Tibial nerve (tissue), 4 donors: Measurements from ENCODE around the gene TNKS2.

Source experiments
- EP300 ChIP-seq, 2 donors: sonication (generic); formaldehyde crosslinking; IDR thresholded peaks; one replicate each; pipeline ENCODE4 v1.6.1; 2017; ENCODE audit warnings: antibody characterized with exemption in 2 of 2, mild to moderate bottlenecking in 1 of 2
- POLR2A ChIP-seq, 2 donors: fragments of 450-650 bp; IDR thresholded peaks; one replicate each; pipeline ENCODE4 v1.6.1; 2017; ENCODE audit warnings: antibody characterized with exemption in 2 of 2, mild to moderate bottlenecking in 2 of 2, moderate library complexity in 2 of 2
- TF ChIP-seq, protein P1 (sequence below), 5 experiments: fragments of 200-600 bp in 3 of 5; fragments of 450-650 bp in 2 of 5; sonication (generic) in 3 of 5; IDR thresholded peaks; one replicate each; pipeline ENCODE4 v1.5.1; 2016 to 2019; ENCODE audit warnings: antibody characterized with exemption in 5 of 5, mild to moderate bottlenecking in 3 of 5, moderate library complexity in 2 of 5

DNA sequence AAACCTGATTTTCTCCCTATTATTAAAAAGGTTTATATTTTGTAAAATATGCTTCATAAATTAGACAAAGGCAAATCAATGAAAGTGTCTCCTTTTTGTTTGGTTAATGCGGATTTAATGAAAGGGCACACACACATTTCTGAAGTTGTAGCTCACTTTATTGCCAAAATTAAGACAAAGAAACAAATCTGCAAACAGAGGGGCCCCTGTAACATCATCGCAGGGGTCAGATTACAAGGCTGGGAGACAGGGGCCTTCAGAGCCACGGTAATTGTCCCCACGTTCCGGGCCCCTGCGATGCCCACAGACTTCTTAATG lies 88.7 kb downstream of the TNKS2 start:
- TF ChIP-seq, protein P1, sequence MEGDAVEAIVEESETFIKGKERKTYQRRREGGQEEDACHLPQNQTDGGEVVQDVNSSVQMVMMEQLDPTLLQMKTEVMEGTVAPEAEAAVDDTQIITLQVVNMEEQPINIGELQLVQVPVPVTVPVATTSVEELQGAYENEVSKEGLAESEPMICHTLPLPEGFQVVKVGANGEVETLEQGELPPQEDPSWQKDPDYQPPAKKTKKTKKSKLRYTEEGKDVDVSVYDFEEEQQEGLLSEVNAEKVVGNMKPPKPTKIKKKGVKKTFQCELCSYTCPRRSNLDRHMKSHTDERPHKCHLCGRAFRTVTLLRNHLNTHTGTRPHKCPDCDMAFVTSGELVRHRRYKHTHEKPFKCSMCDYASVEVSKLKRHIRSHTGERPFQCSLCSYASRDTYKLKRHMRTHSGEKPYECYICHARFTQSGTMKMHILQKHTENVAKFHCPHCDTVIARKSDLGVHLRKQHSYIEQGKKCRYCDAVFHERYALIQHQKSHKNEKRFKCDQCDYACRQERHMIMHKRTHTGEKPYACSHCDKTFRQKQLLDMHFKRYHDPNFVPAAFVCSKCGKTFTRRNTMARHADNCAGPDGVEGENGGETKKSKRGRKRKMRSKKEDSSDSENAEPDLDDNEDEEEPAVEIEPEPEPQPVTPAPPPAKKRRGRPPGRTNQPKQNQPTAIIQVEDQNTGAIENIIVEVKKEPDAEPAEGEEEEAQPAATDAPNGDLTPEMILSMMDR (IDR thresholded peaks at IDR 0.05), result no peak
- TF ChIP-seq POLR2A (IDR thresholded peaks at IDR 0.05) (no peak), EP300 (IDR thresholded peaks at IDR 0.05) (no peak)
